Smooth muscle cell (in vitro differentiated cells): Measurements from ENCODE around the gene LRRC4C. TPM values are rescaled to one million over a fixed set of nuclear protein-coding genes. Genes with fewer than 3 reads are reported as not detected.
A peak's percentile ranks its signal among the peaks of the same experiment; 100 is the strongest.

Experiments used
- DNase-seq: peaks from one replicate; lab custom pipeline; 2025; ENCODE audit not compliant: unreplicated experiment; lab: John Stamatoyannopoulos, UW
- H2AFZ ChIP-seq: fragments of 200-600 bp; sonication (generic); 2 replicates; pipeline ENCODE4 v1.6.0; 2016; ENCODE audit warnings: antibody characterized with exemption, low read depth, mild to moderate bottlenecking
- H3F3A ChIP-seq: fragments of 200-600 bp; sonication (generic); 2 replicates; pipeline ENCODE4 v1.6.0; 2017; ENCODE audit warnings: antibody characterized with exemption, low read depth
- H3K27ac ChIP-seq: fragments of 200-600 bp; sonication (generic); 2 replicates; pipeline ENCODE4 v1.5.1; 2016; ENCODE audit warnings: low read depth, mild to moderate bottlenecking
- H3K27me3 ChIP-seq: fragments of 200-600 bp; sonication (generic); 2 replicates; pipeline ENCODE4 v1.6.1; 2016; ENCODE audit warnings: low read depth, mild to moderate bottlenecking
- H3K36me3 ChIP-seq: fragments of 200-600 bp; sonication (generic); 2 replicates; pipeline ENCODE4 v1.5.1; 2016; ENCODE audit warnings: low read depth
- H3K4me1 ChIP-seq: fragments of 200-600 bp; sonication (generic); 2 replicates; pipeline ENCODE4 v1.5.1; 2016; ENCODE audit warnings: low read depth
- H3K4me2 ChIP-seq: fragments of 200-600 bp; sonication (generic); 2 replicates; pipeline ENCODE4 v1.6.0; 2016; ENCODE audit warnings: mild to moderate bottlenecking
- H3K4me3 ChIP-seq: fragments of 200-600 bp; sonication (generic); 2 replicates; pipeline ENCODE4 v1.5.1; 2016; ENCODE audit warnings: mild to moderate bottlenecking
- H3K79me2 ChIP-seq: fragments of 200-600 bp; sonication (generic); 2 replicates; pipeline ENCODE4 v1.6.0; 2016; ENCODE audit warnings: low read depth, mild to moderate bottlenecking
- H3K9ac ChIP-seq: fragments of 200-600 bp; sonication (generic); 2 replicates; pipeline ENCODE4 v1.6.0; 2016; ENCODE audit warnings: low read depth
- H3K9me3 ChIP-seq: fragments of 200-600 bp; sonication (generic); replicated peaks from 2 replicates; pipeline ENCODE4 v1.5.1; 2016; ENCODE audit warnings: low read depth
- H4K20me1 ChIP-seq: fragments of 200-600 bp; sonication (generic); 2 replicates; pipeline ENCODE4 v1.6.0; 2016; ENCODE audit warnings: low read depth
- CTCF ChIP-seq: fragments of 200-600 bp; sonication (generic); IDR thresholded peaks from 2 replicates; pipeline ENCODE4 v1.5.1; 2017; ENCODE audit warnings: borderline replicate concordance, mild to moderate bottlenecking, antibody characterized with exemption; ENCODE audit not compliant: insufficient read depth, poor library complexity, severe bottlenecking
- WGBS: methylation state at CpG from one replicate; pipeline ENCODE4 v1.1.7; 2016; ENCODE audit warnings: low lambda C conversion rate; 5-methylcytosine and 5-hydroxymethylcytosine counted together
- polyA plus RNA-seq: library from polyadenylated mRNA; unstranded; fragments of >200 nt; fragmentation: Nextera tagmentation; extraction: Ambion mirVana; gene quantifications from 2 replicates; pipeline ENCODE4 v1.2.1, GENCODE V29; 2016
- total RNA-seq: library from RNA; depleted of rRNA; stranded (reverse); fragments of >200 nt; gene quantifications from 2 replicates; pipeline ENCODE4 v1.2.3, GENCODE V29; 2014

LRRC4C gene
- total RNA-seq (7.3 and 9.1 TPM in 2 replicates), polyA plus RNA-seq (8.0 and 10.1 TPM in 2 replicates)

DNA sequence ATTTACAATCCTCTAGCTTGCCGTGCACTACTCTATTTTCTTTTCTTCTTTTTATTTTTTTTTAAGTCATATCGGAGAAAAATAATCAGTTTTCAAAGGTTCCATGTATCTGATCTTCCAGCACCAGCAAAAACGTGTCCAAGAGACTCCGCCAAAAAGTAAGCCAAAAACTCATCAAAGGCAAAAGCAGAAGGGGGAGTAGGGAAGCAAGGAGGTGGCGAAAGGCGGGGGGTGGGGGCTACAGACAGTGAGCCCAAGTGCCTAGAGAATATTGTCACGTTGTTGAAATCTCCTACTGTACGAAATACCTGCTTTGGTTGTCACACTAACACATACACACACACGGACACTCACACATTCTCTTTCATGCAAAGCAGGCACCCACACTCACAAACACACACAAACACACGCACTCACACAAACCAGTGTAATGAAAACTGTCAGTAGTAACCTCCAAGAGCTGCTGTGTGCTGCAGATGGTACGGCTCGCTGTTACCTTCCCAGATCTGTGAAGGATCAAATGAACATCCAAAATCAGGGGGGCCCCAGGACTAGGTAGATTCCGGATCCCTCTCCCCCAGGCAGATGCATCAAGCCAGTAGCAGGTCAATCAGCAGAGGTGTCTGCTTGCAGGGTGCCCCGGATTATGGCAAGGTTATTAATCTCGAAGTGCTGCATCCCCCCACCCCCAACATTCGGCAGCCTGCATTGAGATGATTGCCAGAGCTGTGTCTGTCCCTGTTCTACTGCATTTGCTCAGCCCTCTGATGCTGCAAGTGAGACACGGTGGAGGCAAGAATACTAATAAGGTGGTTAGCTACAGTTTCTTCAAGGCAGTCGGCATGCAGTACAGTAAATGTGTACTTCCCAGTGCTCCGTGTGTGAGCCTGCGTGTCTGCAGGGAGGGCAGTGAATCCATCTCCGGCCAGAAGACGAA is at the start of gene LRRC4C:
Gene LRRC4C, minus strand, starts transcription at position 188 of the 937 bp plus-strand sequence.
- H3K4me2 ChIP-seq, result no peak within 1 kb of the TSS
- no peak for DNase-seq
- no peak within 1 kb of the TSS for H3K27ac ChIP-seq
- no peaks in the 10 kb centered on the region for H3K9me3 ChIP-seq
- no peaks in the 10 kb centered on the region for H3K79me2 ChIP-seq
- no peaks in the 10 kb centered on the region for H3K36me3 ChIP-seq
- H3K4me3 ChIP-seq, result no peak within 1 kb of the TSS
- TF ChIP-seq CTCF, result no peak
- H2AFZ ChIP-seq, result no peak within 1 kb of the TSS
- H3F3A ChIP-seq, result no peaks in the 10 kb centered on the region
- H3K4me1 ChIP-seq, result peaks cover 21% of the 10 kb centered on the region
- H3K27me3 ChIP-seq, result no peaks in the 10 kb centered on the region
- 84% methylated on average over 22 of the region's 22 CpGs for WGBS
- H4K20me1 ChIP-seq, result no peaks in the 10 kb centered on the region
- no peak within 1 kb of the TSS for H3K9ac ChIP-seq

- Histone ChIP-seq H3K79me2 (no peaks in the 10 kb centered on the region), H3F3A (no peaks in the 10 kb centered on the region), H4K20me1 (no peaks in the 10 kb centered on the region), H3K4me3 (no peak overlapping the region), H3K4me2 (no peak overlapping the region), H3K4me1 (peaks cover 16% of the 10 kb centered on the region), H3K9ac (no peak overlapping the region), H3K27ac (no peak overlapping the region), H3K36me3 (no peaks in the 10 kb centered on the region), H3K9me3 (no peaks in the 10 kb centered on the region), H3K27me3 (no peaks in the 10 kb centered on the region), H2AFZ (no peak overlapping the region)
- 96% methylated on average over 1 of the region's 1 CpG for WGBS
- no peak for DNase-seq
- TF ChIP-seq CTCF, result no peak
Observed at GRCh38 chr11:41508121-41508520, 48.7 kb upstream of the LRRC4C start.

- no peak for TF ChIP-seq CTCF
Observed at GRCh38 chr11:41499429-41499828, 40.0 kb upstream of the LRRC4C start.

More at GRCh38 chr11:41499429-41499828, 40.0 kb upstream of the LRRC4C start:
- Histone ChIP-seq H3K9me3 (no peaks in the 10 kb centered on the region), H3K4me2 (peak overlapping the region; percentile 33), H3F3A (peaks cover 6% of the 10 kb centered on the region), H3K27me3 (no peaks in the 10 kb centered on the region), H3K4me1 (peaks cover 31% of the 10 kb centered on the region), H3K79me2 (no peaks in the 10 kb centered on the region), H3K4me3 (no peak overlapping the region), H3K27ac (no peak overlapping the region), H3K36me3 (no peaks in the 10 kb centered on the region), H3K9ac (no peak overlapping the region), H4K20me1 (no peaks in the 10 kb centered on the region), H2AFZ (no peak overlapping the region)
- WGBS, result 14% methylated on average over 3 of the region's 3 CpGs
- DNase-seq, result no peak
